WI38 (cell line): Measurements from ENCODE around the gene CLSTN1.

Source experiments
- H3K4me3 ChIP-seq: 2 replicates; pipeline ENCODE4 v1.5.1; 2011; ENCODE audit warnings: low read depth, mild to moderate bottlenecking, control low read depth, low read length
- CTCF ChIP-seq: IDR thresholded peaks from 2 replicates; pipeline ENCODE4 v1.5.1; 2012; ENCODE audit warnings: low read depth, mild to moderate bottlenecking, control low read depth, low read length

The CLSTN1 gene

GRCh38 chr1:9825093-9826074 is 1.6 kb upstream of the CLSTN1 start:
- TF ChIP-seq CTCF, result no peak
- H3K4me3 ChIP-seq, result no peak overlapping the region; the same call in 1 of the 2 replicates

GRCh38 chr1:9824702-9825089 is 931 bp upstream of the CLSTN1 start:
- TF ChIP-seq CTCF, result no peak
- peak overlapping the region; percentile 64 for H3K4me3 ChIP-seq

- no peak for TF ChIP-seq CTCF
- H3K4me3 ChIP-seq, result peak overlapping the region; percentile 94
These were observed 147 bp downstream of the CLSTN1 start for GRCh38 chr1:9823693-9823942.

- TF ChIP-seq CTCF, result no peak
- peak overlapping the region; percentile 94 for H3K4me3 ChIP-seq
These were observed 670 bp downstream of the CLSTN1 start for GRCh38 chr1:9822897-9823692.

GRCh38 chr1:9822490-9822889 is 1.3 kb downstream of the CLSTN1 start:
- no peak for TF ChIP-seq CTCF
- peak overlapping the region; percentile 94 for H3K4me3 ChIP-seq

- H3K4me3 ChIP-seq, result no peak overlapping the region
- no peak for TF ChIP-seq CTCF
These were observed 2.1 kb downstream of the CLSTN1 start for GRCh38 chr1:9821710-9822109.

GRCh38 chr1:9820521-9820920 is 3.2 kb downstream of the CLSTN1 start:
- H3K4me3 ChIP-seq, result no peak overlapping the region
- TF ChIP-seq CTCF, result no peak
